CMK (cell line): Measurements from ENCODE around the gene PGA4.
A peak's percentile ranks its signal among the peaks of the same experiment; 100 is the strongest.
"Not testable (repeated sequence)": the region's sequence is repeated elsewhere in the genome, so short reads cannot be mapped to it uniquely, and the experiment has no call there.

Source experiments
- DNase-seq: peaks from one replicate; pipeline ENCODE4 v3.0.0-alpha.2; 2010; ENCODE audit warnings: low read depth

Gene PGA4

DNA sequence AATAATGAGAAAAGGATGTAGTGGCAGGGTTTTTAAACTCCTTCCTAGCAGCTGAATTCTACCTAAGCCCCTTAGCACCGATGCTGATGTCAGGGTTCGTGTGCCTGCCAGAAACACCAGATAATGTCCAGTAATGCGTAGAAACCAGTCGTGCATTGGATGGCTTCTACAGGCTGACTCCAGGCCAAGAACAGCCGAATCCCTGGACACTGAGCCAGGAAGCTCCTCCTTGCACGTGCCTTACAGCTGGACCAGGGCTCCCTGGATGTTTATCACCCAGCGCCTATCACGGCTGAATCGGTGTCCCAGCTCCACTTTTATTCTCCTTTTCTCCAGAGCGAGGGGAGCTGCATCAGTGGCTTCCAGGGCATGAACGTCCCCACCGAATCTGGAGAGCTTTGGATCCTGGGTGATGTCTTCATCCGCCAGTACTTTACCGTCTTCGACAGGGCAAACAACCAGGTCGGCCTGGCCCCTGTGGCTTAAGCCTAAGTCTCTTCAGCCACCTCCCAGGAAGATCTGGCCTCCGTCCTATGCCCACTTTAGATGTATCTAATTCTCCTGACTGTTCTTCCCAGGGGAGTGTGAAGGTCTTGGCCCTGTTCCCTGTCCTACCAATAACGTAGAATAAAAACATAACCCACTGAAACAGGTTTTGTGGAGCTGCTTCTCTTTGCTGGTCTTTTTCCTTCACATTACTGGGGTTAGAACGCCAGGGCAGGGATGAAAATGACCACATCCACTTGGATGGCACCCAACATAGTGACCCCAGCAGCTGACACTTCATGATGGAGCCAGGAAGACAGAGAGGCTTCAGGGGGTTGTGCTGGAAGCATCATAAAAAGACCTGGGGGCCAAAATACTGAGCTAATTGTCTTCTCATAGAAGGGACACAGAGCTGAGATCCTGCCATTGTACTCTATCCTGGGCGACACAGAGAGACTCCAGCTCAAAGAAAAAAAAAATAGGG lies 28.9 kb downstream of the PGA4 start:
- DNase-seq: not testable (repeated sequence)

DNA sequence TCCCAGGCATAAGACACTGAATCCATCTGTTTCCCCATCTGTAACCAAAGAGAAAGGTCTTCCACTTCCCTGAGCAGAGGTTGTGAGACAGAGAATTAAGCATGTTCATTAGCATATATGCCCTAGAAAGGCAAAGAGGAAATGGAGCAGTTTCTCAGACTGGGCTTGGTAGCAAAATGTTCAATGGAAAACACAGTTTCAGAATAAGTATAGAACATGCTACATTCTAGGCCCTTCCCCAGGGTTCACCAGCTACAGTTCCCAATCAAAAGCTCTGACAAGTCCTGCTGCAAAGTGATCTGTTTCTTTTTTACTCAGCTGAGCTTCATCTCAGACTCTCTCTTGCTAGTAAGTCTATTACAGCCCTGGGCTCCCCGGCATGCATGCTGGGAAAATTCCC lies 30.2 kb downstream of the PGA4 start:
- DNase-seq: not testable (repeated sequence)

DNA sequence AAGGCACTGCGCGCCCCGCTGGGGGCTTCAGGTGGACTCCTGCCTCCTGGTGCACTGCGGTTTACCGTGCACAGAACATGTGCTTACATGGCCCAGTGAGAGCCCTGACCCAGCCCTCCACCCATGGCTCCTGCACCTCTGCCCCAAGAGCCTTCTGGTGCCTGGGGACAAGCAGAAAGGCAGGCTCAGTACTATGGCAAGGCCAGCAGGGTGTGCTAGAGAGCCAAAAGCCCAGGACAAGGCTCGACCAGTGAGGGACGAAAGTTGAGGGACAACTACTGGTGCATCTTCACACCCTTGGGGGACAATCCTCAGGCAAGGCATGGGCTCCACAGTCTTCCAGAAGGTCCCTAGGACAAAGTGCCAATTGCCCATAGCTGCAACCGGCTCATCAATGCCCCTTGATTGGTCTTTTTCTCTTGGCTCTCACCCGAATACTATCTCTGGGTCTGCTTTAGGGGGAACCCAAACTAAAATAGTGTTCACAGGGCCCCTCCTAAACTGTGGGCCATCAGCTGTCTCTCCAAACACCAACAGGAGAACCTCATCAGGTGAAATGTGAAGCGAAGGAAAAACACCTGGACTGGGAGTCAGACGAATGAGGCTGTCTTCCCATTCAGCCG lies 32.4 kb downstream of the PGA4 start:
- peak; percentile 45 for DNase-seq

DNA sequence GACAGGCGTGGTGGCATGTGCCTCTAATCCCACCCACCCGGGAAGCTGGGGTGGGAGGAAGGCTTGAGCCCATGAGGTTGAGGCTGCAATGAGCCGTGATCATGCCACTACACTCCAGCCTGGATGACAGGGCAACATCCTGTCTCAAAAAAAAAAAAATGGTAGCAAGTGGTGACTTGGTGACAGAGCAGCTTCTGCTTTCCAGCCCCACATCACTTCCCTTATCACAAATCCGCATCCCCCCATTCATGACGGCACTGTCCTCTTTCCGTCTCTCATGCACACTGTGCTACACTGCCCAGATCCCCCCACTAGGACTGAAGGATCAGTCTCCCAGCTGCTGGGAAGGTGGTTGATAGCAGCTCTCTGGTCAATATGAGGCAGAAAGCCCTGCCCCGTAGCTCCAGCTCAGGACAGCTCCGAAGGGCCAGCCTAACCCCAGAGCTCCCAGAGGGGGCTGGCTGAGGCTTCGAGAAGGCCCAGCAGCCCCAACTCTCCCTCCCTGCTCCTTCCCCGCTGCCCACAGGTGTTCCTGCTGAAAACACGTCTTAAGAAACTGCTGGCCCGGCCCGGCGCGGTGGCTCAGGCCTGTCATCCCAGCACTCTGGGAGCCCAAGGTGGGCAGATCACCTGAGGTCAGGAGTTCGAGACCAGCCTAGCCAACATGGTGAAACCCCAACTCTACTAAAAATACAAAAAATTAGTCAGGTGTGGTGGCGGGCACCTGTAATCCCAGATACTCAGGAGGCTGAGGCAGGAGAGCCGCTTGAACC lies 34.7 kb downstream of the PGA4 start:
- peak; percentile 64 for DNase-seq

DNA sequence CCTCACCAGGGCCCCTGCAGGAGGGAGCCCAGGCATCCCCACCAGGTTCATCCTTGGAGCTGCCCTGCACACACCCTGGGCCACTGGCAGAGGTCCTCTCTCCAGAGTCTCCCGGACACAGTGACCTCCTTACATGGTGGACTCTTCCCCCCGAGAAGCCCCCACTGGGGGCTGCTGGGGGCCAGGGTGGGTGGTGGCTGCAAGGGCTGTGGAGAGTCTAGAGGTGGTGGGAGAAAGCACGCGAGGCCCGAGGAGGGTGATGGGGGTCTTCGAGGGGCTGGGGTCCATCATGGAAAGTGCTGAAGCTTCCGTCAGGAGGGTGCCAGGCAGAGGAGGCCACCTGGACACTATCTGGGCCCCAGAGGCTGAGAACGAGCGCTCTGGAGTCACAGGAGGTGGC lies 36.4 kb downstream of the PGA4 start:
- DNase-seq: no peak

DNA sequence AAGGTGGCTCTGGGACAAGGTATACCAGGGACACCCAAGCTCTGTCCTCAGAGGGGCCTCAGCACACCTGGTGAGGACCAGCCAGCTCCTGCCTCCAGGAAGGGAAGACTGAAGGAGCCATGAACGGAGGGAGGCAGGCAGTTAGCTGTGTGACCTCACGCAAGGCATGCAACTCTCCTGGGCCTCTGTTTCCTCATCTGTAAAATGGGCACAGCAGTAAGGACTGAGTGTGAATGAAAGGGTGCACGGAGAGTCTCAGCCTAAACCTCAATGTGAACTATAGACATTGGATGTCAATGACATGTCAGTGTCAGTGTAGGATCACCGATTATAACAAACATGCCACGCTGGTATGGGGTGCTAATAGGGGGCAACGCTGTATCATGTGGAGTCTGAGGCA lies 37.2 kb downstream of the PGA4 start:
- no peak for DNase-seq

DNA sequence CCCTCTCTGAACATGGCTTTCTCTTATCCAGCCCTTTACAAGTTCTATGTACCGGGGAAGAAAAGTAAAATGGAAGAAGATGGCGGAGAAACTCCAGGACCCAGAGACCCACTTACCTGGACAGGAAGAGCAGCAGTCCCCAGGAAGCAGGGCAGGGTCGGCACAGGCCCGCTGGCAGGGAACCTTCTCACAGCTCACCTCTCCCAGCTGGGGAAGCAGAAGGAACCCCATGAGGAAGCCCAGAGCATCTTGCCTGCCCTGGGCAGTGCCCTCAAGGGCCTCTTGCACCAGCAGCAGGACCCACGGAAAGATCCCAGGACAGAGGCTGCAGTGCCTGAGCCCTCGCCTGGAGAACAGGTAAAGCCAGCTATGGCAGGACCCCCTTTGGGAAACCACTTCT lies 42.2 kb downstream of the PGA4 start:
- no peak for DNase-seq

DNA sequence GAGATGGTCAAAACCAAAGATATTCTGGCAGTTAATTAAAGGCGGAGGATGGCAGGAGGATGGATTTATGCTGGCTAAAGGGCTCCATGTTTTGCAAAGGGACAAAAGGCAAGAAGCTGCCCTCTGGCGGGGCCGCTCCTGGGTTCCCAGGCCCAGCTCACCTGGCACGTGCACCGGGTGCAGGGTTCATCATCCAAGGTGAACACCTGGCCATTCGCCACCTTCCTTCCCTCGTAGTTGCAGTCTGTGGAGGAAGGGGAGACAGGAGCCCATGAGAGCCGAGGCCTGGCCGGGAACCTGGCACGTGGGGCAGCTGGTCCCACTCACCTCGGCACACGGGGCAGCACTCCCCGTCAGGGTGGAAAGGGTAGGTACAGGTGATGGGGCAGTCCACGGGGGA lies 42.6 kb downstream of the PGA4 start:
- no peak for DNase-seq

DNA sequence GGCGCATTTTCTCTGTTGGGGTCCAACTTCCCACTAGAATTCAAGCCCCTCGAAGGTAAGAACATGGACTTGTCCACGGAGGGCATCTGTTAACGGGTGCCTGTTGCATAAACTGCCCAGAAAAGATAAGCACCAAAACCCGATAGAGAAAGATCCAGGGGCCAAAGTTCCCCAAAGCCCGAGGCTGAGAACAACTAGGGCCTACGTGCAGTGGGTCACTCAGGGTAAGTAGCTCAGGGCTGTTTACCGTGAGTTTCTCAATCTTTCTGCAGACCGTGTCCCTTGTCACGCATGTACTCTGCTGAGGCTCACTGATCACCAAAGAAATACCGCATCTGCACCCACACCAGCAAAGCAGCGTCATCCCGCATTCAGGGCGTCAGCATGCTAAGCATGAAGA lies 43.2 kb downstream of the PGA4 start:
- no peak for DNase-seq

DNA sequence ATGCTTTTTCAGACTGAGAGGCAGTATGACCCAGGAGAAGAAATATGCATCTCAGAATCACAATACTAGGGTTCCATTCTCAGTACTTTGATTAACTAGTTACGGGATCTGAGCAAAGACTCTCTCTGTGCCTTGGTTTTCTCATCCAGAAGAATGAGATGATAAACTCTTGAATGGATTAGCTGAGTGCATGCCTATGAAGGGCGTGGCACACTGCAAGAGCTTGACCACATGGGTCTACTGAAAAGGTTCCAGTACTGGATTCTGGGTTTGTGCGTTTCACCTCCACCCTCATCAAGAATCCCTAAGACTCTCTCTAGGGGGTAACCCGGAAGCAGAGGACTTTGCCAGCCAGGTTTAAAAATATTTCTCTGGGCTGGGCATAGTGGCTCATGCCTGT lies 44.5 kb downstream of the PGA4 start:
- no peak for DNase-seq

DNA sequence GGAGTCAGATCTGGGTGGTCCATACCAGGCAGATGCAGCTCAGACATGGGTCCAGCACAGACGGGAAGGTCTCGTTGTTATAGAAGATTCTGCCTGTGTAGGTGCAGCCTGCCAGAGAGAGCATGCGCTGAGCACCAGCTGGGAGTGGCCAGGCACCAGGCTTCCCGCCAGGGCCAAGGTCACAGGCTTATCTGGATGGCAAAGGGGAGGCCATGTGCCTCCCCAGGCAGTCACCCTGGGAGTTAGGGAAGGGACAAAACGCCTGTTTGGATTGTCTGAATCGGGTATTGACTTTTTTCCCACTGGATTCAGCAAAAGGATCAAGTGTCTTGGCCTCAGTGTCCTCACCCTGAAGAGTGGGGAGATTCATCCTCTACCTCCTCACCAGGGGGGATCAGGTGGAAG lies 45.3 kb downstream of the PGA4 start:
- DNase-seq: no peak

DNA sequence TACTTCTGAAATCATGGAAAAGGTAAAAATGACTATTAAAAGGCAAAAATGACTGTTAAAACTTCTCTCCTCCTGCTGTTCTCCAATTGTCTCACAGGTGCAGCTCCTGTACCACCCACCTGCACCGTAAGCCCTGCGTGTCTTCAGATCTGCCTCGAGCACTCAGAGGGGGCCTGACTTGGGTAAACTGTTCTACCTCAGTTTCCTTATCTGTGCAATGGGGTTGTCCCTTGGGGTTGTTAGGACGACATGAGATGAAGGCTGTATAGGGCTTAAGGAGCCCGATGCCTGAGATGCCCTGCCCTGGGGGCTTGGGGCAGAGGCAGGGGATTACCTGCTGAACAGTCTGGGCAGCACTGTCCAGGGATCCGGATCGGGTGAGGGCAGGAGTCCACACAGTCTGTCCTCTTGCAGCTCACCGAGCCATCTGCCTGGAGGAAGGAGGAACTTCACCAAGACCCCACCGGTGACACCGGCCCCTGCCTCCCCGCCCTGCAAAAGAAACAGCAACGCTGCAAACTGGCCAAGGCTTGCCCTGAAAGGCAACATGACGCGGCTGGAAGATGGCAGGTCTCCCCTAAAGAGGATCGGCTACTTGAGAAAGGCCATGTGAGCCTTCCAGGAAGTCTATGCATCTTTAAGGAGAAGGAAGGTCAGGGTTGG lies 46.6 kb downstream of the PGA4 start:
- no peak for DNase-seq

DNA sequence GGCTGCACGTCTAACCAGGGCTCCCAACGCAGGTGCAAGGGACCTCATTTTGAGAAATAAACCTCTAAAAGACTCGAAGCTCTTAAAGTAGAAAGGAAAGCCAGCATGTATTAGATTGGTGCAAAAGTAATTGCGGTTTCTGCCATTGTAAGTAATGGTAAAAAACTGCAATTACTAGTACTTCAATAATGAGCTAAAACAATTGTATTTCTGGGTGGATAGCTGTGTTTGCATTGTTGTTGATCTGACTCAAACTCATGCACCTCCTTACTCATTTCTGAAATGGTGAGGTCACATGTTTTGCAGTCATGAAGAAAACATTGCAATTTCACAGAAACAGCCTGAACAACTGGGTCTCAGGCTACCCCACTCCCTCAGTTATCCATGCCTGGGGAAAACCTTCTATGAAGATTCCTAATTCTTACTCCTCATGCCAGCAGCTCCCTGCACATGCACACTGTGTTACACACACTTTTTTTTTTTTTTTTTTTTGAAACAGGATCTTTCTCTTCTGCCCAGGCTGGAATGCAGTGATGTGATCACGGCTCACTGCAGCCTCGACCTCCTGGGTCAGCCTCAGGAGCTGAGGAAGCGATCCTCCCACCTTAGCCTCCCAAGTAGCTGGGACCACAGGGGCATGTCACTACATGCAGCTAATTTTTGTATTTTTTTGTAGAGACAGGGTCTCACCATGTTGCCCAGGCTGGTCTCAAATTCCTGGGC lies 48.4 kb downstream of the PGA4 start:
- DNase-seq: no peak

DNA sequence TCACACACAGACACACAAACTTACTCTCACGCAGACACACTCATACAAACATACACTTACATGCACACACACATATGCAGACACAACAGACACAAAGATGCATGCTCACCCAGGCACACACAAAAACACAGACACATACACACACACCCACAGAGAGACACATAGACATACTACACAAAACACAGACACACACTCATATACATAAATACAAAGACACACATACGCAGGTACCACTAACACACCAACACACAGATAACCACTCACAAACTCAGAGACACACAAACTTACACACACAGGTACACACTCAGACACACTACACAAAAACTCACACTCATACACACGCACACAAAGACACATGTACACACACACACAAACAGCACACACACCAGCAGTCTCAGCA lies 50.6 kb downstream of the PGA4 start:
- no peak for DNase-seq

DNA sequence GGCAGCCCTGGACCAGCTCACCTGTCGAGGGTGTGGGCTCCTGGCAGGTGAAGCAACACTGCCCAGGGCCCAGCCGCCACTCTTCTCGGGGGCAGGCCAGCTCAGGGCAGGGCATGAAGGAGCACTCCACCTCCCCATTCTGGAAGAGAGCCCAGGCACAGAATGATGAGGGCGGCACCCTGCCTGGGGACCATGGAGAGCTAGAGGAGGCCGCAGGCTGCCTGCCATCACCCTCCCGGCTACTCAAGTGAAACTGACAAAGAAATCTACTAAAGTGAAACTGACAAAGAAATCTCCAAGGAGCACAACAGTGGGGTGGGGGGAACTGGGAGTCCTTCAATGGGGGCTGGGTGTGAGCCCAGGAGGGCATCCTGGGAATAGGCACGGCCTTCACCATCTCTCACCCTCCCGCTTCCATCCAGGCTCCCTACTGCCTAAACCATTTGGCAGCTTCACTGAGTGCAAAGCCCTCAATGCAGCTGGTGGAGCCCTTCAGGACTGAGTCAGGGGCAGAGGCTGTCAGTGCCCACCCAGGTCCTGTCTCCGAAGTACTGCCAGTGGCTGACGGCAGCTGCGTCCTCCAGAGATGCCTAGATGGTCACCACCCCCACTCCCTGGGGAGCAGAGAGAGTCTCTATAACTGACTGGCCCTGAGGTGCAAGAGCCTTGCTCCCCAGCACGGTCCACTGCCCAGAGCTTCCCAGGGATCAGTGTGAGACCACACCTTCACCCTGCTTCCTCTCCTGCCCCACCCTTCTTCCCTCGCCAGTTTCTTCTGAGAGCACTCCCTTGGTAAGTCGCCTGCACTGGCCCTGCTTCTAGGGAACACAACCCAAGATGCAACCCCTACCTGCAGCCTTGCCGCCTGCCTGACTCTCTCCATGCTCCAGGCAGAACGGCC lies 51.3 kb downstream of the PGA4 start:
- no peak for DNase-seq

DNA sequence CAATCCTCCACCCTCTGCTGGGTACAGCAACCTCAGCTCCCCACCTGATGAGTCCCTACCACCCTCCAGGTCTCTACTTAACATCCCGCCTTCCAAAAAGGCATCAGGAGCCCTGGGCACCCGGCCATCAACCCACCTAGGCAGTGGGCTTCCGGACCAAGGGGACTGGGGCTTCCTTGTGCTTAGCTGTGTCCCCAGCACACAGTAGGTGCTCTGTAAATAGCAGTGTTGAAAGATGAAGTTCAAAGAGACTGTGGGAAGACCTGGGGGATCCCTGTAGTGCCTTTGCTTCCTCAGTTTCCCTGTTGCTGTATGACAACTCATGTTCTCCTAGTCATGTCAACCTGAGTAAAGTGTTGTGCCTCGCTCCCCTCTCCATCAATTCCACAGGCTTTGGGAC lies 51.9 kb downstream of the PGA4 start:
- no peak for DNase-seq

DNA sequence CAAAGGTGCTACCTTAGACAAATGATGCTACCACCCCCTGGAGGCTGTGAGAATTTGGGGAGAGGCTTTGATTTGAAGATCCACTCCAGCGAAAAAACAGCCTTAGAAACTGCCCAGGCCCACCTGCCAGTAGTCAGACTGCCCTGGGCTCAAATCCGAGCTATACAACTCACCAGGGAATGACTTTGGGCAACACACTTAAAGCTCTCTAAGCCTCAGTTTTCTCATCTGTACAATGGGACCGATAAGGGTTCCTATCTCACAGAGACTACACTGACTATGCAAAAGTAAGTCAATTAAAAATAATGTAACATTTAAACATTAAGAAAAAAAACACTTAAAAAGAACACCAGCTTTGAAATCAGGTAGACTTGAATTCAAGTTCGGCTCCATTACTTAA lies 53.0 kb downstream of the PGA4 start:
- no peak for DNase-seq

DNA sequence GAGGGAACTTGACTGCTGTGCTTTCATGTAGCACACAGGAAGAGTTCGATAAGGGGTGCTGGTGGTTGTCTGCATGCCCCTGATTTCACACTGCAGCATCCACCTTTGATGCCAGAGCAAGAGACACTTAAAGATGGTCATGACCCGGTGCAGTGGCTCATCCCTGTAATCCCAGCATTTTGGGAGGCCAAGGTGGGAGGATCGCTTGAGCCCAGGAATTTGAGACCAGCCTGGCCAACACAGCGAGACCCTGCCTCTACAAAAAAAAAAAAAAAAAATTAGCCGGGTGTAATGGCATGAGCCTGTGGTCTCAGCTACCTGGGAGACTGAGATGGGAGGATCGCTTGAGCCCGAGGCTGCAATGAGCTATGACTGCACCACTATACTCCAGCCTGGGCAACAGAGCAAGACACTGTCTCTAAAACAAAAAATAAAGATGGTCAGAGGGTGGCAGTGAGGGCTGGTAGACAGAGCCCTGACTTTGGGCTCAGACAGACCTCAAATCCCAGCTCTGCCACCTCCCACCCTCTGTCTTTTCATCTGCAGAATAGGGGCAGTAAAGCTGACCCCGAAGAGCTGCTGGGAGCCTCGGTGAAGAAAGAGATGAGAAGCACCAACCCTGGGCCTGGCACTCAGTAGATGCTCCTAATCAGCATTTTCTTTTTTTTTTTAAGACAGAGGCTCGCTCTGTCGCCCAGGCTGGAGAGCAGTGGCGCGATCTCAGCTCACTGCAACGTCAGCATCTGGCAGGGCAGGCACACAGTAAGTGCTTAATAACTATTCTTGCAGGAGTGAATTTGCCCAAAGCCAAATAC lies 55.2 kb downstream of the PGA4 start:
- DNase-seq: no peak

DNA sequence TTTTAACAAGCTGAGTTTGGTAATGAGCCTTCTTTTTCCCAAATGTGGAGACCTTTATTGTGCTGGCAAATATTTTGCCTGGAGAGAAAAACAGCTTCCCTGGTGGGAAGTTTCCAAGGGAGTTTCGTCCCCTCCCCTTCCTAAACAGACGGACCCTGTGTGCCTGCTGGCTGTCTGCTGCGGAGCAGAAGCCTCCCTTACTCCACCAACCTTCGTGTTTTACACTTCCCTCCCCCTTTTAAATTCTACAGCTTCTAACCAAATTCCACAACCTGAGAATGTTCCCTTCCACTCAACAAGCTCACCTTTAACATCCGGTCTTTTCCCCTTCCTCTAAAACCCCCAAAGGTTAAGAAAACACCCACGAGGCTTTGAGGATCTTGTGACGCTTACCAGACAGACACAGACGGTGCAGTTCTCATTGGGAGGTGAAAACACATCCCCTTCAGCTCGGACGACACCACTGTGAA lies 55.9 kb downstream of the PGA4 start:
- no peak for DNase-seq
